ENCODE data around the gene CCDC81.

Gene CCDC81

DNA sequence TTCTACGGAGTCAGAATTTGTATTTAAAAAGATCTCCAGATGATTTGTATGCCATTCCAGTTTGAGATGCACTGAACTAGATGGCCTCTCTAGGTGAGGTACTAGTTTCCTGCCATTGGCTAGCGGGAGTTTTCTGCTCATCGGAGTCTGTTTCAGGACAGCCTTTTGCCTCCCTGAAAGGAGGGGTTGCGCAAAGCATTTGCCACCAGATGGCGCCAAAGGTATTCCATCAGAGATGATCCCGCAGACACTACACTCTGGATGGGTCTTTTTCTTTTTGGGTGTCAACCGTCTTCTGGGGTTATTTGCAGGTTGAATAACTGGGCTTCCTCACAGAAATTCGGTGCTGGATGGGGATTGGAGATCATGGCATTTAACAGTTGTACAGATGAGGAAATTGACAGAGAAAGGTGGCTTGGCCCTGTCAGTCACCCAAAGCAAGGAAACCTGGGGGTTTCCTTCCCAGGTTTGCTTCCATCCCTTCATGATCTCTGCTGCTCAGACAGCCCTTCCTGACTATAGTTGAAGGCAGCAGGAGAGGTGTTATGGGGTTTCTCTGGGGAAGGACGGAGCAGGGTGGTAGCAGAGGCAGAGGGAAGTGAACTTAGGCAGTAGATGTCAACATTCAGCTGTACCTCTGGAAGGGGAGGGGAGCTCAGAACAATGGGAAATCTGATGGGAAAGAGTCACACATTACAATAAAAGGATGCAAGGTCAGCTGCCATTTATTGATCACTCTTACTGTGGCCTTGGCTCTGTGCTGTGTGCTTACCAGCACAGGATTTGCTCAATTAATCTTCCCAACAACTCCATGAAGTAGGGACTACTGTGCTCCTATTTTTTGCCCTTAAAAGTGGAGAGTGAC lies 81.6 kb downstream of the CCDC81 start:
- no peak overlapping the region for H3K4me2 ChIP-seq (ENCODE audit: low read length)
- no peaks in the 10 kb centered on the region for H4K20me1 ChIP-seq (ENCODE audit: control insufficient read depth, insufficient read depth, low read depth, low read length)
- TF ChIP-seq EZH2phosphoT487 (IDR thresholded peaks at IDR 0.05; ENCODE audit: borderline replicate concordance, low read length) = no peak
- TF ChIP-seq, protein P1, sequence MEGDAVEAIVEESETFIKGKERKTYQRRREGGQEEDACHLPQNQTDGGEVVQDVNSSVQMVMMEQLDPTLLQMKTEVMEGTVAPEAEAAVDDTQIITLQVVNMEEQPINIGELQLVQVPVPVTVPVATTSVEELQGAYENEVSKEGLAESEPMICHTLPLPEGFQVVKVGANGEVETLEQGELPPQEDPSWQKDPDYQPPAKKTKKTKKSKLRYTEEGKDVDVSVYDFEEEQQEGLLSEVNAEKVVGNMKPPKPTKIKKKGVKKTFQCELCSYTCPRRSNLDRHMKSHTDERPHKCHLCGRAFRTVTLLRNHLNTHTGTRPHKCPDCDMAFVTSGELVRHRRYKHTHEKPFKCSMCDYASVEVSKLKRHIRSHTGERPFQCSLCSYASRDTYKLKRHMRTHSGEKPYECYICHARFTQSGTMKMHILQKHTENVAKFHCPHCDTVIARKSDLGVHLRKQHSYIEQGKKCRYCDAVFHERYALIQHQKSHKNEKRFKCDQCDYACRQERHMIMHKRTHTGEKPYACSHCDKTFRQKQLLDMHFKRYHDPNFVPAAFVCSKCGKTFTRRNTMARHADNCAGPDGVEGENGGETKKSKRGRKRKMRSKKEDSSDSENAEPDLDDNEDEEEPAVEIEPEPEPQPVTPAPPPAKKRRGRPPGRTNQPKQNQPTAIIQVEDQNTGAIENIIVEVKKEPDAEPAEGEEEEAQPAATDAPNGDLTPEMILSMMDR (IDR thresholded peaks at IDR 0.05; ENCODE audit: low read depth, low read length, poor library complexity, severe bottlenecking) = peak; percentile 94
- no peak overlapping the region for H3K4me3 ChIP-seq (ENCODE audit: low read length)
- H3K27me3 ChIP-seq (ENCODE audit: control insufficient read depth, low read length) = peaks cover 5% of the 10 kb centered on the region
- H3K9me2 ChIP-seq (replicated peaks; ENCODE audit: control insufficient read depth, low read length) = no peaks in the 10 kb centered on the region
- no peaks in the 10 kb centered on the region for H3F3A ChIP-seq (ENCODE audit: control insufficient read depth, insufficient read depth)
- H3K79me2 ChIP-seq (ENCODE audit: control insufficient read depth, low read length) = no peaks in the 10 kb centered on the region
- no peaks in the 10 kb centered on the region for H3K36me3 ChIP-seq (ENCODE audit: control insufficient read depth, low read length)
- no peaks in the 10 kb centered on the region for H3K4me1 ChIP-seq (ENCODE audit: control insufficient read depth, low read length)
- H3K9me3 ChIP-seq (ENCODE audit: control insufficient read depth, insufficient read depth, low read length) = no peaks in the 10 kb centered on the region
- no peak overlapping the region for H3K27ac ChIP-seq (ENCODE audit: low read depth, low read length)

DNA sequence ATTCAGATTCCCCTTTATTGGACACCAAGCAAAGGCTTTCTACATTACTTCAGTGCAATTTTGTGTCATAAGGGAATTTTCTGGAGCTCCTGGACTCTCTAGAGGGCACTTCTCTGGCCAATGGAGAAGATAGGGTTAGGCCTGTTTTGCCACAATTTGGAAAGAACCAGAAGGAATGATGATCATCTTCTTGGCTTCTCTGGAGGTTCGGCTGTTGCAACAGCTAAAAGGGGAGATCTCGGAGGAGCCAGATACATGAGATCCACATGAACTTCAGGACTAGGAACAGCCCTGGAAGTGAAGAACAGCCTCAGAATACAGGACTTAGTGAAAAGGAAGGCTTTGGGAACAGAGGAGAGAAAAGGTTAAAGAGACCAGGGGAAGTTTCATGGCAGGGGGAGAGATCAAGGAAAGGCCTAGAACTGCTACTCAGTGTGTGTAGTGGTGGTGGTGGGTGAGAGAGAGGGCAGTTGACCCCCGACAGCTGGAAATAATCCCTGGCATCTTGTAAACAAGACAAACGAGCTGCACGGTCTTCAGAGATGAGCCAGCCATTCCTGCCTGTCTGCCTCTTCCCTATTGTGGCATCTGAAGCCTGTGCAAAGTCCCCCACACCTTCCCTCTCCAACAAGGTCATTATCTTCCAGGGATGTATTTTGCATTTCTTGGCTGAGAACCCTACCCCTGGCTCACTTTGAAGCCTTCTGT lies 83.8 kb downstream of the CCDC81 start:
- Histone ChIP-seq H3K9me2 (replicated peaks; ENCODE audit: control insufficient read depth, low read length) (no peaks in the 10 kb centered on the region), H3K27ac (ENCODE audit: low read depth, low read length) (no peak overlapping the region), H3F3A (ENCODE audit: control insufficient read depth, insufficient read depth) (no peaks in the 10 kb centered on the region), H3K36me3 (ENCODE audit: control insufficient read depth, low read length) (no peaks in the 10 kb centered on the region), H3K4me3 (ENCODE audit: low read length) (no peak overlapping the region), H3K79me2 (ENCODE audit: control insufficient read depth, low read length) (no peaks in the 10 kb centered on the region), H3K4me1 (ENCODE audit: control insufficient read depth, low read length) (no peaks in the 10 kb centered on the region), H4K20me1 (ENCODE audit: control insufficient read depth, insufficient read depth, low read depth, low read length) (no peaks in the 10 kb centered on the region), H3K27me3 (ENCODE audit: control insufficient read depth, low read length) (peaks cover 5% of the 10 kb centered on the region), H3K9me3 (ENCODE audit: control insufficient read depth, insufficient read depth, low read length) (no peaks in the 10 kb centered on the region), H3K4me2 (ENCODE audit: low read length) (no peak overlapping the region)
- TF ChIP-seq, protein P1 (IDR thresholded peaks at IDR 0.05; ENCODE audit: low read depth, low read length, poor library complexity, severe bottlenecking) = no peak
- TF ChIP-seq EZH2phosphoT487 (IDR thresholded peaks at IDR 0.05; ENCODE audit: borderline replicate concordance, low read length) = no peak

DNA sequence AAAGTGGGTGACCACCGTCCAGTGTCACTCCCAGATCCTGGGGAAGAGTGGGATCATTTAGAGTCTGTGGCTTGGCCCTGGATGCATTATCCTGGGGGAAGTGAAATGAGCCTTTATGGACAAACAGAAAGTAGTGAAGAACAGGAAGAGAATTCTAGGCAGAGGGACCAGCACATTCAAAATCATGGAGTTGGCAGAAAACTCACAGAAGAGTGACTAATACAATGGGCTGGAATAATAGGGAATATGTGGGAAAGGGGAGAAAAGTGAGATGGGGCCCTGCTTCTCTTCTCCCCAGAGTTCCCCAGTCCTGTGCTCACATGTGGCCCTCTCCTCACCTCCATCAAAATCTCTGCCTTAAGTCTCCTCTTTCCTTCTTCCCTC lies 84.3 kb downstream of the CCDC81 start:
- Histone ChIP-seq H3K9me3 (ENCODE audit: control insufficient read depth, insufficient read depth, low read length) (no peaks in the 10 kb centered on the region), H3K79me2 (ENCODE audit: control insufficient read depth, low read length) (no peaks in the 10 kb centered on the region), H4K20me1 (ENCODE audit: control insufficient read depth, insufficient read depth, low read depth, low read length) (no peaks in the 10 kb centered on the region), H3K27me3 (ENCODE audit: control insufficient read depth, low read length) (peaks cover 5% of the 10 kb centered on the region), H3F3A (ENCODE audit: control insufficient read depth, insufficient read depth) (no peaks in the 10 kb centered on the region), H3K27ac (ENCODE audit: low read depth, low read length) (no peak overlapping the region), H3K9me2 (replicated peaks; ENCODE audit: control insufficient read depth, low read length) (no peaks in the 10 kb centered on the region), H3K4me3 (ENCODE audit: low read length) (no peak overlapping the region), H3K36me3 (ENCODE audit: control insufficient read depth, low read length) (no peaks in the 10 kb centered on the region), H3K4me1 (ENCODE audit: control insufficient read depth, low read length) (no peaks in the 10 kb centered on the region), H3K4me2 (ENCODE audit: low read length) (no peak overlapping the region)
- TF ChIP-seq, protein P1 (IDR thresholded peaks at IDR 0.05; ENCODE audit: low read depth, low read length, poor library complexity, severe bottlenecking) = no peak
- TF ChIP-seq EZH2phosphoT487 (IDR thresholded peaks at IDR 0.05; ENCODE audit: borderline replicate concordance, low read length) = no peak
